Measurements from ENCODE around the gene NRROS.

The NRROS gene

DNA sequence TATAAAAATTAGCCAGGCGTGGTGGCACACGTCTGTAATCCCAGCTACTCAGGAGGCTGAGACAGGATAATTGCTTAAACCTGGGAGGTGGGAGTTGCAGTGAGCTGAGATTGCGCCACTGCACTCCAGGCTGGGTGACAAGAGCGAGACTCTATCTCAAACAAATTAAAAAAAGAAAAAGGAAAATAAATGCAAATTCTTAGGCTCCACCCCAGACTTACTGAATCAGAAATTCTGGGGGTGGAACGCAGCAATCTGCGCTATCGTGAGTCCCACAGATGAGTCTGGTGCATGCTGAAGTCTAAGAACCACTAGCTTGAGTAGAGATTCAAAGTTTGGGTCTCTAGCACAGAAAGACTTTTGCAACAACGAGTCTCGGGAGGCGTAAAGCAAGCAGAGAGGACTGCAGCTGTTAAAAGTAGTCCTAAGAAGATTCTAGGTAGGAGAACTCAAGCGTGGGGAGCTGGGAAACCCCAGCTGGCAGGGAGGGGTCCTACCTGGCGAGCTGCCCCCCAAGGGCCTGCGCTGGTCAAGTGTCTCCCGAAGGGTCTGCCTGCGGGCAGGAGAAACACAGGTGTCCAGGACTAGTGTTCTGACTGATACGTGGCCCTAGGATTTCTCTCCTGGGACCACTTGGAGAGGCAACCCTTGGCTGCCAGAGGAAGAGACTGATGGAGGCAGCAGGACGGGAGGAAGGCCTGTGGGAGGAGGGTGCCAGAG is 50.6 kb downstream of the NRROS start:
- DNase-seq, result no peak

- no peak for DNase-seq
These were observed 51.9 kb downstream of the NRROS start for GRCh38 chr3:196691386-196691785.

GRCh38 chr3:196694202-196694638 is 54.7 kb downstream of the NRROS start:
- DNase-seq, result no peak

DNA sequence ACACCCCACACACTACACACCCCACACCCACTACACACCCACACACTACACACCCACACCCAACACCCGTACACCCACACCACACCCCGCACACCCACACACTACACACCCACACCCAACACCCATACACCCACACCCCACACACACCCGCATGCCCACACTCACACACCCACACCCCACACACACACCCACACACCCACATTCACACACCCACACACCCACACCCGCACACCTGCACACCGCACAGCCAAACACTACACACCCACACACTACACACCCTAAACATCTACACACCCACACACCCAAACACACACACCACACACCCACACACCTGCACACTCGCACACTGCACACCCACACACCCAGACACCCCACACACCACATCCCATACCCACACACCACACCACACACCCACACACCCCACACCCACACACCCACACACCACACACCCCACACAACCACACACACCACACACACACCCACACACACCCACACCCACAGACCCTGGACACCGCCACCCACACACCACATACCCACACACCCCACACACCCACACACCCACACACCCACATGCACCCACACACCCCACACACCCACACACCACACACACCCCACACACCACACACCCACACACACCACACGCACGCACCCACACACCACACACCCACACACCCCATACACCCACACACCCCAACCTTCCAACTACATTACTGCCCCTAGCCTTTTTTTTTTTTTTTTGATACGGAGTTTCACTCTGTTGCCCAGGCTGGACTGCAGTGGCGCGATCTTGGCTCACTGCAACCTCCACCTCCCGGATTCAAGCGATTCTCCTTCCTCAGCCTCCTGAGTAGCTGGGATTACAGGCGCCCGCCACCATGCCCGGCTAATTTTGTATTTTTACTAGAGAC is 55.7 kb downstream of the NRROS start:
- no peak for DNase-seq

GRCh38 chr3:196695849-196696226 is 56.3 kb downstream of the NRROS start:
- no peak for DNase-seq

DNA sequence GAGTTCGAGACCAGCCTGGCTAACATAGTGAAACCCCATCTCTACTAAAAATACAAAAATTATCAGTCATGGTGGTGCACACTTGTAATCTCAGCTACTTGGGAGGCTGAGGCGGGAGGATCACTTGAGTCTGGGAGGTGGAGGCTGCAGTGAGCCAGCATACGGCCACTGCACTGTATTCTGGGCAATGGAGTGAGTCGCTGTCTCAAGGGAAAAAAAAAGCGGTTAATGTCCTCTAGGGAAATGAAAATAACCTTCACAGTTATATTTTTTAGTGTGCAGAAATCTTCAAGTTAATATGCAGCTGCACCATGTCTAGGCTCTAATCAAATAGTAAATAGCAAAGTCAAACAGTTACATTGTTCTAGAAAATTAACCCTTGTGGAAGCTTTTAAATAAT is 57.8 kb downstream of the NRROS start:
- no peak for DNase-seq

- DNase-seq, result no peak
These were observed 60.3 kb downstream of the NRROS start for GRCh38 chr3:196699749-196700148.

DNA sequence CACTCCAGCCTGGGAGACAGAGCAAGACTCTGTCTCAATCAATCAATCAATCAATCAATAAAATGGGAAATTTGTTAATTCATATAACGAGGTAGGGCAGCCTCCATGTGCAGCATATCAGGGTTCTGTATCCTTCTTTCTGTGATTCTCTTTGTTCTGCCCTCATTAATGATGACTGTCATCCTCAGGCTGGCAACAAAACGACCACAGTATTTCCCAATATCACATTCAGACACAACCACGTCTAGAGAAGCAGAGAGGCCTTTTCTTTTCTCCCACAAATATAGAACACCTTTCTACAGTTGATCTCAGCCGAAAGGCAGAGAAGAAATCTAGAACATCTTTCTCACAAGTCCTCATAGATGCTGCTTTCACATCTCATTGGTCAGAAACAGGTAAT is 61.3 kb downstream of the NRROS start:
- no peak for DNase-seq

GRCh38 chr3:196706327-196706726 is 66.8 kb downstream of the NRROS start:
- no peak for DNase-seq

GRCh38 chr3:196706731-196707130 is 67.2 kb downstream of the NRROS start:
- no peak for DNase-seq

- no peak for DNase-seq
These were observed 68.1 kb downstream of the NRROS start for GRCh38 chr3:196707566-196707965.

DNA sequence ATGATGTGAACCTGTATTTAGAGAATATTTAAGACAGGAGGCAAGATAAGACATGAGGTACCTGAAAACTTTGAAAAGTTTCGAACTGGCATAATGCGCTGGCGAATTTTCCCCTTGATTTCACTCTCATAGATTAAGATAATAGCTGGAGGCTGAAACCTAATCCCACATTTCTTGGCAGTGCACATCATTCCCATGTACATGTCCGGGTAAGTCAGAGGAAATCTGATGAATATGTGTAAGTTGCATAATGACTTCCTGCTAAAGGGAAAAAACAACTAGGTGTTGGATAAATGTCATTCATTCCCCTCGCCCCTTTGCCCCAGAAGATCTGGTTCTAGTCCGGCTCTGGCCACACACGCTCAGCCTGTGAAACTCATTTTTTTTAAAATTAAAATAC is 69.0 kb downstream of the NRROS start:
- DNase-seq, result no peak
